K562 (cell line): ENCODE results near the gene RHEX. TPM values are rescaled to one million over a fixed set of nuclear protein-coding genes. Genes with fewer than 3 reads are reported as not detected.

Experiments used
- ASH1L ChIP-seq: fragments of 450-650 bp; IDR thresholded peaks from 2 replicates; pipeline ENCODE4 v1.6.1; 2018; ENCODE audit warnings: borderline replicate concordance, mild to moderate bottlenecking, low read depth; ENCODE audit not compliant: partially characterized antibody
- CHD4 ChIP-seq: fragments of 200-600 bp; sonication (generic); IDR thresholded peaks from 3 replicates; pipeline ENCODE4 v1.6.1; 2012; ENCODE audit warnings: low read depth, mild to moderate bottlenecking, mixed read lengths, low read length, inconsistent platforms; ENCODE audit not compliant: insufficient read depth, insufficient replicate concordance, poor library complexity, severe bottlenecking
- EHMT2 ChIP-seq: fragments of 450-650 bp; IDR thresholded peaks from 2 replicates; pipeline ENCODE4 v1.6.1; 2018; ENCODE audit warnings: antibody characterized with exemption
- KLF6 ChIP-seq: fragments of 250-450 bp; sonication (Bioruptor Pico); IDR thresholded peaks from 2 replicates; pipeline ENCODE4 v1.4.0; 2020; ENCODE audit warnings: mild to moderate bottlenecking, moderate library complexity, borderline replicate concordance
- MAZ ChIP-seq, 2 experiments: fragments of 450-650 bp in 1 of 2; sonication (generic) in 1 of 2; formaldehyde crosslinking; IDR thresholded peaks in 1 of 2; conservative IDR thresholded peaks in 1 of 2; 2 replicates each; pipeline versions ENCODE4 v1.4.0 to v1.5.0; 2020; ENCODE audit warnings: mild to moderate bottlenecking in 1 of 2, missing genetic modification reagents in 1 of 2
- PHF20 ChIP-seq: fragments of 450-650 bp; IDR thresholded peaks from 2 replicates; pipeline ENCODE4 v1.6.1; 2018; ENCODE audit not compliant: partially characterized antibody
- PML ChIP-seq: IDR thresholded peaks from 2 replicates; pipeline ENCODE4 v1.6.1; 2012; ENCODE audit warnings: low read length, inconsistent platforms
- POLR2B ChIP-seq: fragments of 450-650 bp; IDR thresholded peaks from 2 replicates; pipeline ENCODE4 v1.6.1; 2018; ENCODE audit warnings: low read depth; ENCODE audit not compliant: partially characterized antibody
- RBFOX2 ChIP-seq: fragments of 200-400 bp; formaldehyde crosslinking; IDR thresholded peaks from 2 replicates; pipeline ENCODE4 v1.6.1; 2017; ENCODE audit warnings: low read depth, mild to moderate bottlenecking, low read length, moderate library complexity
- RCOR1 ChIP-seq, 2 experiments: IDR thresholded peaks; 2 replicates each; pipeline ENCODE4 v1.6.1; 2012; ENCODE audit warnings: low read depth in 2 of 2, low read length in 2 of 2, borderline replicate concordance in 1 of 2, improper control_type of control experiment in 1 of 2
- SRSF9 ChIP-seq: fragments of 200-400 bp; formaldehyde crosslinking; IDR thresholded peaks from 2 replicates; pipeline ENCODE4 v1.6.1; 2017; ENCODE audit warnings: low read depth, low read length, borderline replicate concordance
- STAT5A ChIP-seq: IDR thresholded peaks from 2 replicates; pipeline ENCODE4 v1.6.1; 2012; ENCODE audit warnings: low read length, inconsistent platforms, borderline replicate concordance
- ZKSCAN8 ChIP-seq: fragments of 200-800 bp; sonication (Bioruptor generic); IDR thresholded peaks from 2 replicates; pipeline ENCODE4 v1.6.1; 2016; ENCODE audit warnings: missing genetic modification characterization, missing compliant biosample characterization
- ZNF133 ChIP-seq: fragments of 250-450 bp; sonication (Bioruptor Pico); IDR thresholded peaks from 2 replicates; pipeline ENCODE4 v1.4.0; 2020; ENCODE audit warnings: mild to moderate bottlenecking
- ZNF589 ChIP-seq: fragments of 200-800 bp; sonication (Bioruptor generic); IDR thresholded peaks from 2 replicates; pipeline ENCODE4 v1.6.1; 2016; ENCODE audit warnings: low read depth, missing genetic modification characterization, missing compliant biosample characterization
- ZNF644 ChIP-seq: fragments of 200-800 bp; sonication (Bioruptor generic); IDR thresholded peaks from 2 replicates; pipeline ENCODE4 v1.6.1; 2016; ENCODE audit warnings: low read depth, missing genetic modification characterization, missing compliant biosample characterization
- polyA plus RNA-seq, 8 experiments: library from polyadenylated mRNA; depleted of rRNA in 4 of 8; stranded (reverse) in 5 of 8; unstranded in 3 of 8; fragments of >200 nt; fragmentation: Nextera tagmentation in 2 of 8; fragmentation: Illumina TruSeq in 1 of 8; extraction: Ambion mirVana in 2 of 8; extraction: Trizol in 1 of 8; gene quantifications; 2 replicates each; pipeline versions ENCODE4 v1.2.1 to v1.2.3, GENCODE V29; 2011 to 2014; ENCODE audit warnings: inconsistent platforms in 1 of 8, missing spikeins in 1 of 8
- total RNA-seq, 7 experiments: library from RNA; depleted of rRNA in 6 of 7; stranded (reverse); fragments of >200 nt in 6 of 7; fragmentation: Illumina TruSeq in 2 of 7; extraction: Trizol in 2 of 7; gene quantifications; 2 replicates each; pipeline versions ENCODE4 v1.2.1 to v1.2.3, GENCODE V29; 2011 to 2021; ENCODE audit warnings: low replicate concordance in 1 of 7
- TF ChIP-seq, protein P1 (sequence below): fragments of 250-450 bp; sonication (Bioruptor Pico); IDR thresholded peaks from 2 replicates; pipeline ENCODE4 v1.5.0; 2021; ENCODE audit warnings: mild to moderate bottlenecking, moderate library complexity
- TF ChIP-seq, protein P2 (sequence below): sonication (generic); formaldehyde crosslinking; IDR thresholded peaks from 2 replicates; pipeline ENCODE4 v1.8.0; 2022; ENCODE audit warnings: missing genetic modification reagents, mild to moderate bottlenecking, borderline replicate concordance

Gene RHEX
- total and polyA plus RNA-seq, 9 of the 15 experiments (the other 6 are each of a cell fraction or from before 2014, with no cell fraction given): not detected

DNA sequence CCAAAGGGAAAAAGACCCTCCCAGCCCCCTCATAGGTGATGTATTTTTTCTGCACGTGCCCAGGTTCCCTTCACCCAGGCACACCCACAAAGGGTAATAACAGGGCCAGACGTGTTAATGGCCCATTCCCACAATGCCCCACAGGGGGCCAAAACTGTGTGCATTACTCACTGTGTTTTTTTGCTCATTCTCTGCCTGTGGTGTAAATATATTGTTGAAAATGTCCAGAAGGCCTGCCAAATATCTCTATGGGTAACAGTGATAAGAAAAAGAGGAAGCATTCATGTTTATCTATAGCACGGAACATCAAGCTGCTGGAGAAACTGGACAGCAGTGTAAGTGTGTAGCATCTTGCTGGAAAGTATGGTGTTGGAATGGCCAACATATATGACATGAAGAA is 21.9 kb downstream of the RHEX start (continued):
- TF ChIP-seq PHF20 (no peak), CHD4 (no peak), RBFOX2 (no peak), EHMT2 (no peak), PML (peak; percentile 95), RCOR1 (IDR thresholded peaks at IDR 0.05; ENCODE audit: borderline replicate concordance in 1 of 2, low read depth in 2 of 2, low read length in 2 of 2) (peak in 1 of 2 experiments; percentile 79; a peak in 3 of 4 replicates), MAZ (CRISPR knock-in tag; conservative IDR thresholded peaks at IDR 0.05 in 1 of 2, IDR thresholded peaks at IDR 0.05 in 1 of 2) (peak; percentile 32 to 39; a peak in 2 of 4 replicates), ASH1L (no peak), STAT5A (peak; percentile 79; the same call in 1 of the 2 replicates), KLF6 (CRISPR knock-in tag) (no peak), ZNF644 (peak; percentile 90), SRSF9 (no peak), ZKSCAN8 (CRISPR knock-in tag) (peak; percentile 77; the same call in 1 of the 2 replicates), POLR2B (no peak), ZNF589 (CRISPR knock-in tag) (peak; percentile 93), ZNF133 (CRISPR knock-in tag) (no peak)
- TF ChIP-seq, protein P1, sequence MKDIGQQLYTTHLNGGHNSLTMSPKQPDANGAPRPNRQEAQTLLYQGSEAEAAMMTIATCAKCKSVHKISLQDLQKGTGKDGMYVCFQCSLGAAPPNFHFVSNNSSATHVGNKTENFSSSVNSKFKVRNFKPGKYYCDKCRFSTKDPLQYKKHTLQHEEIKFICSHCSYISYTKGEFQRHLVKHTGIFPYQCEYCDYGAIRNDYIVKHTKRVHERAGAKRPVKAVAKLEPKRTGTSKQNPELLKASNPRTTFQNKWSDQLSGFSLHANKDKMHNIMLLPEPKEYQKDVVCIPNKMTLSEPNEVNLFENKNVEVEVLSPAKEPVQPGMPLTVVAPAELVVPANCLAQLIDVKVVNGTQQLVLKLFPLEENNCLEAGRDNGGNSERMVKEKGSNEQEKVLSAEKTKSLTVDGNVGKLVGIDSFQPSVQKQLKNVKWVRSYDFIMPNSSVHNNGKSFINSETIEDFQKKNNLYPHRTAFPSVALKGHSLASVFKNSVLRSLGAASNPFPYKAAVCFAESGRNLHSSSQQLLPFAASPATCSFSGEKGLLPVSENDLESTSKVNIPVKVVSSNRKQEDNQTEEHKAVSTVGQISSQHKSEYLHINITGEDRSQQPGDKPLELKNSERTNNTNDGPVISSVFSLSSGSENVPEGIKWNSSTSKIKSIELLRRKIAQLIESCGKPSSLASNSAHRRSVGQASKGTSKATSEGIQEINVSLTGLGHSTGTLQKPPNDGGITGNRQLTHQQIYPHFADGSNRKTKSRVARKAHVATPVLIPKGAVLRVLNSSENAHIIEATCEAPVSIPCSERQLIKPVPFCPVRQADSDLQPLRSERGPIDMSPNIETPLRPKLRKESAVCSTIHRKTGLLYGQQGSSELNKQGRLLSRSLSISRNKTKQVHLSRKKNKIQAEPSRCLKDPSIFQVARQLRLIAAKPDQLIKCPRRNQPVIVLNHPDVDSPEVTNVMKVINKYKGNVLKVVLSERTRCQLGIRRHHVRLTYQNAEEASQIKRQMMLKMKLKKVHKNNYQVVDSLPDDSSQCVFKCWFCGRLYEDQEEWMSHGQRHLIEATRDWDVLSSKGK (CRISPR knock-in tag): no peak
- TF ChIP-seq, protein P2, sequence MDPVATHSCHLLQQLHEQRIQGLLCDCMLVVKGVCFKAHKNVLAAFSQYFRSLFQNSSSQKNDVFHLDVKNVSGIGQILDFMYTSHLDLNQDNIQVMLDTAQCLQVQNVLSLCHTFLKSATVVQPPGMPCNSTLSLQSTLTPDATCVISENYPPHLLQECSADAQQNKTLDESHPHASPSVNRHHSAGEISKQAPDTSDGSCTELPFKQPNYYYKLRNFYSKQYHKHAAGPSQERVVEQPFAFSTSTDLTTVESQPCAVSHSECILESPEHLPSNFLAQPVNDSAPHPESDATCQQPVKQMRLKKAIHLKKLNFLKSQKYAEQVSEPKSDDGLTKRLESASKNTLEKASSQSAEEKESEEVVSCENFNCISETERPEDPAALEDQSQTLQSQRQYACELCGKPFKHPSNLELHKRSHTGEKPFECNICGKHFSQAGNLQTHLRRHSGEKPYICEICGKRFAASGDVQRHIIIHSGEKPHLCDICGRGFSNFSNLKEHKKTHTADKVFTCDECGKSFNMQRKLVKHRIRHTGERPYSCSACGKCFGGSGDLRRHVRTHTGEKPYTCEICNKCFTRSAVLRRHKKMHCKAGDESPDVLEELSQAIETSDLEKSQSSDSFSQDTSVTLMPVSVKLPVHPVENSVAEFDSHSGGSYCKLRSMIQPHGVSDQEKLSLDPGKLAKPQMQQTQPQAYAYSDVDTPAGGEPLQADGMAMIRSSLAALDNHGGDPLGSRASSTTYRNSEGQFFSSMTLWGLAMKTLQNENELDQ (CRISPR knock-in tag): no peak
